Upper lobe of left lung (tissue), 4 donors: Measurements from ENCODE around the gene ABCA7.

ENCODE experiments used
- CTCF ChIP-seq, 6 experiments: fragments of 450-650 bp in 4 of 6; fragments of 200-600 bp in 2 of 6; sonication (generic) in 2 of 6; IDR thresholded peaks; one replicate each; pipeline ENCODE4 v1.5.1; 2016 to 2019; ENCODE audit warnings: antibody characterized with exemption in 6 of 6
- POLR2A ChIP-seq, 4 donors: fragments of 450-650 bp; IDR thresholded peaks; one replicate each; pipeline ENCODE4 v1.5.1; 2016 to 2017; ENCODE audit warnings: antibody characterized with exemption in 4 of 4, mild to moderate bottlenecking in 2 of 4

- no peak for TF ChIP-seq CTCF (IDR thresholded peaks at IDR 0.05)
- no peak for TF ChIP-seq POLR2A (IDR thresholded peaks at IDR 0.05)
Observed at GRCh38 chr19:1074544-1075283, 34.8 kb downstream of the ABCA7 start.
